CD14-positive monocyte (primary cell): ENCODE data around the gene ONECUT3. TPM values are rescaled to one million over a fixed set of nuclear protein-coding genes. Genes with fewer than 3 reads are reported as not detected.

Experiments
- DNase-seq, 3 donors: peaks; one replicate each; pipeline ENCODE4 v3.0.0-alpha.2; 2011 to 2022
- H2AFZ ChIP-seq: 2 replicates; pipeline ENCODE4 v1.6.0; 2012; ENCODE audit warnings: mild to moderate bottlenecking, low read depth, low read length, inconsistent platforms; ENCODE audit not compliant: insufficient read depth, poor library complexity, severe bottlenecking
- H3K27ac ChIP-seq, 2 donors: 1 replicate in 1 of 2; 2 replicates in 1 of 2; pipeline ENCODE4 v1.5.1; 2012 to 2013; ENCODE audit warnings: low read length in 2 of 2, control low read depth in 1 of 2, inconsistent platforms in 1 of 2, low read depth in 1 of 2, mild to moderate bottlenecking in 1 of 2
- H3K27me3 ChIP-seq, 2 donors: one replicate each; pipeline versions ENCODE4 v1.6.0 to v1.6.1; 2011 to 2013; ENCODE audit warnings: low read length in 2 of 2; ENCODE audit not compliant: control insufficient read depth in 2 of 2, insufficient read depth in 2 of 2
- H3K36me3 ChIP-seq, 2 donors: replicated peaks in 1 of 2; 1 replicate in 1 of 2; 2 replicates in 1 of 2; pipeline versions ENCODE4 v1.5.1 to v1.6.1; 2012 to 2013; ENCODE audit warnings: low read length in 2 of 2, control low read depth in 1 of 2, inconsistent platforms in 1 of 2, mild to moderate bottlenecking in 1 of 2; ENCODE audit not compliant: insufficient read depth in 2 of 2, control insufficient read depth in 1 of 2
- H3K4me1 ChIP-seq, 2 donors: 1 replicate in 1 of 2; 2 replicates in 1 of 2; pipeline versions ENCODE4 v1.5.1 to v1.6.1; 2012 to 2013; ENCODE audit warnings: low read length in 2 of 2, control low read depth in 1 of 2, inconsistent platforms in 1 of 2, mild to moderate bottlenecking in 1 of 2, moderate library complexity in 1 of 2; ENCODE audit not compliant: insufficient read depth in 2 of 2, control insufficient read depth in 1 of 2
- H3K4me2 ChIP-seq: replicated peaks from 2 replicates; pipeline ENCODE3; 2012; ENCODE audit warnings: low read length, moderate library complexity, mild to moderate bottlenecking; ENCODE audit not compliant: poor library complexity, severe bottlenecking; ENCODE audit errors: extremely low read depth
- H3K4me3 ChIP-seq, 3 experiments: fragments of 200-600 bp in 1 of 3; sonication (generic) in 1 of 3; replicated peaks in 1 of 3; 1 replicate in 2 of 3; 2 replicates in 1 of 3; pipeline ENCODE4 v1.5.1; 2011 to 2013; ENCODE audit warnings: low read length in 3 of 3, mild to moderate bottlenecking in 3 of 3, control low read depth in 2 of 3, low read depth in 2 of 3, inconsistent platforms in 1 of 3, moderate library complexity in 1 of 3
- H3K79me2 ChIP-seq: 2 replicates; pipeline ENCODE4 v1.6.0; 2012; ENCODE audit warnings: mild to moderate bottlenecking, control low read depth, inconsistent platforms, low read length, moderate library complexity; ENCODE audit not compliant: insufficient read depth
- H3K9ac ChIP-seq: 2 replicates; pipeline ENCODE4 v1.6.0; 2017; ENCODE audit warnings: low read length, mild to moderate bottlenecking; ENCODE audit not compliant: insufficient read depth, poor library complexity, severe bottlenecking
- H3K9me3 ChIP-seq, 2 donors: replicated peaks in 1 of 2; 1 replicate in 1 of 2; 2 replicates in 1 of 2; pipeline versions ENCODE4 v1.5.1 to v1.6.1; 2012 to 2013; ENCODE audit warnings: low read length in 2 of 2, control low read depth in 1 of 2; ENCODE audit not compliant: control insufficient read depth in 1 of 2, insufficient read depth in 1 of 2
- H4K20me1 ChIP-seq: 2 replicates; pipeline ENCODE4 v1.6.0; 2012; ENCODE audit warnings: mild to moderate bottlenecking, low read length, control low read depth, moderate library complexity; ENCODE audit not compliant: insufficient read depth
- H3K27ac Mint-ChIP-seq, 7 donors: one replicate each; pipeline ENCODE4 v1.8.0; 2020; ENCODE audit warnings: mild to moderate bottlenecking in 7 of 7, mixed read lengths in 7 of 7, moderate library complexity in 6 of 7, inconsistent platforms in 2 of 7
- H3K27me3 Mint-ChIP-seq, 3 donors: one replicate each; pipeline ENCODE4 v1.8.0; 2021 to 2022; ENCODE audit warnings: low read depth in 3 of 3, mild to moderate bottlenecking in 3 of 3, mixed read lengths in 3 of 3, moderate library complexity in 3 of 3, inconsistent platforms in 1 of 3
- H3K36me3 Mint-ChIP-seq, 2 donors: one replicate each; pipeline ENCODE4 v1.8.0; 2020; ENCODE audit warnings: mixed read lengths in 2 of 2, inconsistent platforms in 1 of 2, mild to moderate bottlenecking in 1 of 2
- H3K4me1 Mint-ChIP-seq: one replicate; pipeline ENCODE4 v1.8.0; 2020; ENCODE audit warnings: mild to moderate bottlenecking, mixed read lengths
- H3K4me3 Mint-ChIP-seq, 2 donors: one replicate each; pipeline ENCODE4 v1.8.0; 2020; ENCODE audit warnings: mild to moderate bottlenecking in 2 of 2, mixed read lengths in 2 of 2, moderate library complexity in 1 of 2
- H3K9me3 Mint-ChIP-seq, 7 donors: one replicate each; pipeline ENCODE4 v1.8.0; 2020 to 2022; ENCODE audit warnings: mixed read lengths in 7 of 7, mild to moderate bottlenecking in 6 of 7, moderate library complexity in 6 of 7, inconsistent platforms in 2 of 7
- CTCF ChIP-seq: fragments of 200-600 bp; IDR thresholded peaks from one replicate; pipeline ENCODE4 v1.8.0; 2022; ENCODE audit warnings: antibody characterized with exemption, mild to moderate bottlenecking
- WGBS: methylation state at CpG from one replicate; pipeline ENCODE4 v1.1.5; 2013; ENCODE audit warnings: missing lambda C conversion rate; ENCODE audit not compliant: insufficient coverage; 5-methylcytosine and 5-hydroxymethylcytosine counted together
- intact Hi-C, 2 donors: fragments of 100-400 bp; cut with micrococcal nuclease; formaldehyde crosslinking; loops; one replicate each; pipeline versions ENCODE4 v1.15.0 to v1.15.1; 2023
- polyA plus RNA-seq, 3 donors: library from polyadenylated mRNA; depleted of rRNA in 1 of 3; unstranded in 2 of 3; stranded (reverse) in 1 of 3; fragments of 300-500 nt in 2 of 3; fragments of >200 nt in 1 of 3; fragmentation: Illumina TruSeq in 2 of 3; gene quantifications; 1 replicate in 2 of 3; 2 replicates in 1 of 3; pipeline ENCODE4 v1.2.3, GENCODE V29; 2012 to 2021

ONECUT3 gene
- polyA plus RNA-seq, 3 donors, result not detected

GRCh38 chr19:1810439-1811160 is 57.3 kb downstream of the ONECUT3 start:
- intact Hi-C loops, result loop anchor here in 1 of 2 donors (5.0 kb wide), 1 partner anchor 243 kb away; the partner anchor contains the start of gene MEX3D
- peaks cover 19 to 26% of the 10 kb centered on the region in 2 donors for H3K4me1 ChIP-seq
- H3K4me2 ChIP-seq, result no peak overlapping the region
- Mint-ChIP-seq H3K36me3 (peaks cover 13 to 32% of the 10 kb centered on the region in 2 donors), H3K9me3 (no peaks in the 10 kb centered on the region), H3K4me1 (peaks cover 16% of the 10 kb centered on the region), H3K4me3 (peak overlapping the region in 1 of 2 donors; percentile 9), H3K27ac (peak overlapping the region in 3 of 7 donors; percentile 14 to 66 (median 63)), H3K27me3 (no peaks in the 10 kb centered on the region)
- DNase-seq, result no peak
- no peak overlapping the region for H2AFZ ChIP-seq
- H3K4me3 ChIP-seq, result no peak overlapping the region
- H3K36me3 ChIP-seq, result peaks cover 13 to 14% of the 10 kb centered on the region in 2 donors
- no peaks in the 10 kb centered on the region for H3K79me2 ChIP-seq
- TF ChIP-seq CTCF, result no peak
- peaks cover 15% of the 10 kb centered on the region for H4K20me1 ChIP-seq
- no peak overlapping the region for H3K27ac ChIP-seq
- H3K27me3 ChIP-seq, result no peaks in the 10 kb centered on the region
- no peak overlapping the region for H3K9ac ChIP-seq
- 97% methylated on average over 14 of the region's 19 CpGs for WGBS
- no peaks in the 10 kb centered on the region for H3K9me3 ChIP-seq

- Mint-ChIP-seq H3K4me3 (peak overlapping the region; percentile 76 to 97), H3K9me3 (no peaks in the 10 kb centered on the region), H3K27me3 (no peaks in the 10 kb centered on the region), H3K36me3 (peaks cover 13 to 33% of the 10 kb centered on the region in 2 donors), H3K4me1 (peaks cover 16% of the 10 kb centered on the region), H3K27ac (peak overlapping the region in 6 of 7 donors; percentile 42 to 98 (median 70))
- H4K20me1 ChIP-seq, result peaks cover 15% of the 10 kb centered on the region
- H3K4me3 ChIP-seq, result peak overlapping the region; percentile 60 to 72 (median 63)
- no peaks in the 10 kb centered on the region for H3K9me3 ChIP-seq
- H3K4me2 ChIP-seq, result peak overlapping the region; percentile 69
- H3K27ac ChIP-seq, result peak overlapping the region in 1 of 2 donors; percentile 53
- H3K79me2 ChIP-seq, result no peaks in the 10 kb centered on the region
- no peaks in the 10 kb centered on the region for H3K27me3 ChIP-seq
- H3K9ac ChIP-seq, result peak overlapping the region; percentile 71
- intact Hi-C loops, result loop anchor here in 1 of 2 donors (5.0 kb wide), 1 partner anchor 244 kb away; the partner anchor contains the start of gene MEX3D
- peak overlapping the region; percentile 81 for H2AFZ ChIP-seq
- no peak for TF ChIP-seq CTCF
- DNase-seq, result peak; percentile 41 to 77 (median 65)
- peaks cover 14% of the 10 kb centered on the region in 2 donors for H3K36me3 ChIP-seq
- 21% methylated on average over 12 of the region's 13 CpGs for WGBS
- peaks cover 19 to 26% of the 10 kb centered on the region in 2 donors for H3K4me1 ChIP-seq
These were observed 58.2 kb downstream of the ONECUT3 start for GRCh38 chr19:1811472-1811894.
